SW 1271 (cell line): ENCODE data around the gene RASGRF1.

ENCODE experiments used
- DNase-seq, 2 experiments: peaks; one replicate each; lab custom pipeline; 2025; lab: John Stamatoyannopoulos, UW

The RASGRF1 gene

DNA sequence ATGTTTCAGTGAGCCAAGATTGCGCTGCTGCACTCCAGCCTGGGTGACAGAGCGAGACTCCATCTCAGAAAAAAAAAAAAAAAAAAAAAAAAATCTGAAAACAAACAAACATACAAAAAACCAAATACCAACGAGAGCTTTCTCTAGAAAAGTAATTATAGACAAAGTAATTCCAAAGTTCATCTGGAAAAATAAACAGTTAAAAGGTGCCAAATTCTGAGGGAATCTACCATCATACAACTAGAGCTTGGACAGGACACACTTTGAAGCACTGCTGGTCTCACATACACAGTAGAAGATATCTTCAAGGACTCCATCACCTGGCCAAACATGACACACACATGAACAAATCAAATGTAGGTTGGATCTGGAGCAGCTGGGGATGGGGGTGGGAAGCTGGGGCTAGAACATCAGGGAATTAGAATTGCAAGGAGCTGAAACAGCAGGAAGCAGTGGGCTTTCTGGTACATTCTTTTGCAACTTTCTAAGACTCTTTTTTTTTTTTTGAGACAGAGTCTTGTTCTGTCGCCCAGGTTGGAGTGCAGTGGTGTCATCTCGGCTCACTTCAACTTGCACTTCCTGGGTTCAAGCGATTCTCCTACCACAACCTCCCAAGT is 104.6 kb downstream of the RASGRF1 start:
- DNase-seq = no peak

DNA sequence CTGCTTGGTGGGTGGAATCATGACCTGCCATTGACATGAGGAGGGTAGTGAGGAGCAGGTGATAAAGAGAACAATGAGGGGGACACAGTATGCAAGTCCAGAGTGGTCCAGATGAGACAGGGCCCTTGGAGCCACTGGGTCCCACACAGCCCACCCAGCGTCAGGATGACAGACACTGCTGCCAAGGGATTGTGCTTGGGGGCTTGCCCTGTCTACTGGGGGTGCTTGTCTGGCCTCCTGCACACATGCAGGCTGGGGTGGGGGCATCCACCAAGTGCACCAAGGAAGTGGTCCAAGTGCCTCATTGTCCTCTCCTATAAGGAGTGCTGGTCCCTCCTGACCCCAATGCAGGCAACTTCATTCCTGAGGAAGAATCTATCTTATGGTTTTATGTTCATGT is 106.5 kb downstream of the RASGRF1 start:
- DNase-seq = no peak

DNA sequence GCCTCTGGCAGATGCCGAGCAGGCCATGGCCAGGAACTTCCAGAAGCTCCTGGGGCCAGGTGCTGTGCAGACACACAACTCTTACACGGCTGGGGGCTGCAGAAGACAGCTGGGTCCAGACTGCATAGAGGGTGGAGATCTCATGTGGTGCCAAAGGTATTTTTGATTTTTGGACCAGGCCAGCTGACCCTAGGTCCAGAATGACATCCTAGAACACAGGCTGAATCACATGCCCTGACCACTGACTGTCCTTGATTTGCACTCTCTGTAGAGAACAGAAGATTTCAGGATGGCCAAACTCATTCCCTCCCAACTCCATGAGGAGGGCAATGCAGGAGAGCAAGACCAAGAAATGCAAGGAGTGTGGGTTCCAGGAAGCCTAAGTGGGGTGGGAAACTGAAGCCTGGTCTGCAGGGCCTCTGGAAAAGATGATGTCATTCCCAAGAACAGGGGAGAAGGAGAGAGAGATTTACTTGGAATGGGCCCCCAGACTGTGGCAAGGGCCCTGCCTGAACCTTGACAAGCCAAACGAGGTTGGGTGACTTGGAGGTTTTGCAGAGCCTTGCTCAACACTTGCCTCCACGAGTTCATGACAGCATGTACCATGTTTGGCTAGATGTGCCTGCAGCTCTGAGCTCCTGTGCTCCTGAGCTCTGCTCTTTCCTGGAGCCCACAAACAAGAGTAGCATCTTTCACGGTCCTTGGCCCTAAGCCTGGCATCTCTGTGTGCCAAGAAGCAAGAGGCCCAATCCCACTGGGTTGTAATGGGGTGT is 107.2 kb downstream of the RASGRF1 start:
- no peak for DNase-seq

DNA sequence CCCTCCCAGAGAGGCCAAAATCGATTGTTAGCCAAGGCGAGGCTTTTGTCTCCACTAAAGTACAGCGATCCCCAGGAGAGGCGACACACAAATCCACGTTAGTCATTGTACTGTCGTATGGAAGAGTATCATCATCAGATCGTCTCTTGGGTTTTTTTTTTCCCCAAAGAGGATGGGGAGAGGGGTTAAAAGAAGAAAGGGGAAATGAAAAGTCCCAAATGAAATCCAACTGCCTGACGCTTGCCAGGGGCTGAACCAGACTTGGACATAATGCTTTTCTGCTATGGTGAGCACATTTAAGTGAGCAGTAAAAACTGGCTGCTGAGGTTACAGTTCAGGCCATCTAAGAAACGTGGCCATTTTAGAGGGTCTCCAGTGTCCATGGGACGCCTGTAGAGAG is 107.8 kb downstream of the RASGRF1 start:
- DNase-seq = no peak

DNA sequence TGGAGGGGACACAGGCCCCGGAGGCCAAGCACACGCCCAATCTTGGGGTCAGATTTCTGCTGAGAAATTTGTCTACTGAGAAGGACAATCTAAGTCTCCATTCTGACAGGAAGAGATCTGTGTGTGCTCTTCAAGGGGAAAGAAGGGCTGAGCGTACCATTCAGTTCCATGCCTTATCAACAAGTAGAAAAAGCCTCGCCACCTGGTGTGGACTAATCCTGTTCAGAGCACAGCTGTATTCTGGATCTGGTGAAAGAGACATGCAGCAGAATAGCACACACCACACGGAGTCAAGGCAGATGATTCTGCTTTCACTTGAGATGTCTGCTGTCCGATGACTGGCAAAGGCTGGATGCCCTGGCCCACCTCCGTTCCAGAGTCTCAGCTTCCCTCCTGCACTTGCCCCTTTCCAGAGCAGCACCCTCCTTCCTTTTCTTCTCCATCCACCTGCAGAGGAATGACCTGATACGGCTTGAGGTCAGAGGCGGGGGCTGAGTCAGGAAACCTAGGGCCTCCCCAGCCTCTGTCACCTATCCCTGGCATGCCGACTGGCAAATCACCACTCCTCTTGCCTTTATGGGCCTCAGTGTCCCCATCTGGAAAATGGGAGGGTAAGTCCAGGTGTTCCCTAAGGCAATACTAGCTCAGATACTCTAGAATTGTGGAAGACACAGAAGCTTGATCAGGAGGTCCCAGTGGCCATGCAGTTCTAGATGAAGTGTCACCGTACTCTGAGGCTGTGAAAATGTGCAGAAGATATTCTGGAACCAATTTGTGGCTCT is 108.9 kb downstream of the RASGRF1 start:
- no peak for DNase-seq

DNA sequence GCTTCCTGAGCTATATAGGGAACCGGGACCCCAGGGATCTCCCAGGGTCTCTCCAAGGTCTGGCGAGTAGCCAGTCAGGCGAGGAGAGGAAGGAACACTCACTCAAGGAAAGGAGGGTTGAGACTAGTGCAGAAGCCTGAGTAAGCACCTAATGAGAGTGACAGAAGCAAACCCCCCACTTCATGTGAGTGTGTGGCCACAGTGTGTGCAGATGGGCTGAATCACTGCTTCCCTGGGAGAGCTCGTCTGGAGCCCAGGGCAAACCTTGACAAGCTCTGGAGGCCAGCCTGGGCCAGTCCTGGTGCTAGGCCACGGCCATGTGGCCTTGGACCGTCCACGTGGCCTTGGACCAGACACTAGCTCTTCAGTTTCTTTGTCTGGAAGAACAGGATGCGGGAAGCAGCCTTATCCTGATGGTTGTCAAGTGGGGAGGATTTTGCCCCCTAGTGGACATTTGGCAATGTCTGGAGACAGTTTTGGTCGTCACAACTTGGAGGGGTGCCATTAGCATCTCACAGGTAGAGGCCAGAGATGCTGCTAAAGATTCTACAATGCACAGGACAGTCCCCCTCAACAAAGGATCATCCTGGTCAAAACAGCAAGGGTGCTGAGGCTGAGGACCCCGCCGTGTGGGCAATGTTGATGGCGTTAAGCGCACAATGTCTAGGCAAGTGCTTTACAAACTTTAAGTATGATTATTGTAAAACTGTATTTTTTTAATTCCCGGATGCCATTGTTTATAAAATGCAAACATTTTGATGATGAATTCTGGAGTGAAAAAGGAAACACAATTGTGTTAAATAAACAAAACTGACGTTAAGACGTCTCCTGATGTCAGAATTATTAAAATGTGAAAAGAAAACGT is 110.9 kb downstream of the RASGRF1 start:
- peak; percentile 67 to 69 for DNase-seq

DNA sequence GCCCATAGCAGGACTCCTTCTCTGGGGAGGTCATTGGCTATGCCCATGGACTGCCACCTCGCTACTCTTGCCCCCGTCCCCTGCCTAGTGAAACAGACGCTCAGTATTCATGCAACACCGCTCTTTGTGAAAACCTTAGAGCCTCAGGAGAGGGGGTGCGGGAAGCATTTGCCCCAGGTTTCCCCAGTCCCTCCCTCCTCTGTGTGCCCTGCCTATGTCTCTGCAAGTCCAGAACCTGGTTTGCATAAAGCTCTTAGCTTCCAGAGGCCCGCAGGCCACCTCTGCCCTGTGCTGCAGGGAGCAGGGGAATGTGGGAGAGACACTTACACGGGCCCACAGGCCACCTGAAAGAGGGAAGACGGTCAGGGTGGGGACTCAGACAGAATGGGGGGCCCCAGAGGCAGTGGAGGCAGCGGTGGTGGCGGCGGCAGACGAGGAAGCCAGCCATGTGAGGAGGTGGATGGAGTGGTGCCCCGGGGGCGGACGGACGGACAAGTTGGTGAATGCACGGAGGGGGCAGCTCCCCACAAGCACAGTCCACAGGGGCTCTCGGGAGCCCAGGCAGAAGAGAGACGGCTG is 111.9 kb downstream of the RASGRF1 start:
- DNase-seq = no peak

DNA sequence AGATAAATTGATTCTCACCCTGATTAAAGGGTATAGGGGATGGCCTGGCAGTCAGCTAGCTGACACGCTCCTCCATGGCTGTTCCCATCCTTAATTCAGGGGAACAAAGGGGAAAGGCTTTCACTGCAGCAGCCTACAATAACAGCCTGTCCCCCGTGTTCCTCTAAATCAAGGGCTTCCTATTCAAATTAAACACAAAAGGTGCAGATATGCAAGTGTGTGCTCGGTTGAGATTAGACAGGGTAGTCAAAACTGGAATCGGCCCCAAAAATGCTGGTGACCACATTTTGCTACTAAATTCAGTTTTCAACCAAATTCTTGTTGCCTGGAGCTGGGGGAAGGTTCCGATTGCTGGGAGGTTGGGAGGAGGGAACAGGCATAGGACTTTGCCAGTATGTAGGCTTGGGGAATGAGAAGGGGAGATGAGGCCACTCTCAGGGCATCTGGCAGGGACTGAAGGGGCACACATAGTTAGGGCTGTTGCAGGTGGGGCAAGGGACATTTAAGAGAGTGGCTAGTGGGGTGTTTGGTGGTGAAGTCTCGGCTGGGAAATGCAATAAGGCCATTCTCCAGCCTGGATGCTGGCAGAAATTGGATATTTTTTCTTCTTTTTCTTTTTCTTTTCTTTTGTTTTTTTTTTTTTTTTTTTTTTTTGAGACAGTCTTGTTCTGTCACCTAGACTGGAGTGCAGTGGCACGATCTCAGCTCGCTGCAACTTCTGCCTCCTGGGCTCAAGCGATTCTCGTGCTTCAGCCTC is 112.8 kb downstream of the RASGRF1 start:
- no peak for DNase-seq

DNA sequence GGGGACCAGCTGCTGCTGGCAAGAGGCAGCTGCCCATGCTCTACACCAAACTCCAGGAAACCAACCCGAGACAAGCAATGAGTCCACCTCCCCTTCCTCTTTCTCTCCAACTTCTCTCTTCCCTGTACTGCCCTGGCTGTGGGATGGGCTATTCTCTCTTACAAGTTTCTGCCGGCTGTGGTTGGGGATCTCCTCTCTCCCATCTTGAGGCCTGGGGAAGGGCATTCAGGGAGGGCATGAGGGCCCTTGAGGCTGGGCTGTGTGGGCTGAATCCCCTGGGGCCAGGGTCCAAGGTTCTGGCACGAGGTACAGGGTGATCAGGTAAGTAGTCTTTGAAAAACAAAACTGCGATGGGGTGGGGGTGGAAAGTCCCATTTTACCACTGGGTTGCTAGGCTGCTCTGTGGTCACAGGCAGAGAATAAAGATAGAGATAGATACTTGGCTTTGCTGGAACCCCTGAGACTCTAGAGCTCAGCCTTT is 113.4 kb downstream of the RASGRF1 start:
- no peak for DNase-seq

DNA sequence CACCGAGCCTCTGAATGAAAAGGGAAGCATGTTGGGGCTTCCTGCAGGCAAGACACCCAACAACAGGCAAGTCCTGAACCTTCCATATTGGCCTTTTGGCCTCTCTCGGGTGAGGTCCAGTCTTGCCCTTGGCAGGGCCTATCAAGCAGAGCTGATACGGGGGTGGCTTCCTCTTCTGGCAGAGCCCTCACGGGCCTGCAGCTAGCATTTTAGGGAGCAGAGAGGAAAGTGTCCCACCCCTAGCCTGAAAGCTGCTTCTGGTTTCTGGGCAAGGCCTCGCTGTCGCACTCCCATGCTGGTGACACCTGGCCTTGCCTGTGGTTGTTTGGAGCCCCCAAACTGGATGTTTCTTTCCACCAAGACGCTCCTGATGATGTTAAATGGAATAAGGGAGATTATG is 113.9 kb downstream of the RASGRF1 start:
- no peak for DNase-seq

DNA sequence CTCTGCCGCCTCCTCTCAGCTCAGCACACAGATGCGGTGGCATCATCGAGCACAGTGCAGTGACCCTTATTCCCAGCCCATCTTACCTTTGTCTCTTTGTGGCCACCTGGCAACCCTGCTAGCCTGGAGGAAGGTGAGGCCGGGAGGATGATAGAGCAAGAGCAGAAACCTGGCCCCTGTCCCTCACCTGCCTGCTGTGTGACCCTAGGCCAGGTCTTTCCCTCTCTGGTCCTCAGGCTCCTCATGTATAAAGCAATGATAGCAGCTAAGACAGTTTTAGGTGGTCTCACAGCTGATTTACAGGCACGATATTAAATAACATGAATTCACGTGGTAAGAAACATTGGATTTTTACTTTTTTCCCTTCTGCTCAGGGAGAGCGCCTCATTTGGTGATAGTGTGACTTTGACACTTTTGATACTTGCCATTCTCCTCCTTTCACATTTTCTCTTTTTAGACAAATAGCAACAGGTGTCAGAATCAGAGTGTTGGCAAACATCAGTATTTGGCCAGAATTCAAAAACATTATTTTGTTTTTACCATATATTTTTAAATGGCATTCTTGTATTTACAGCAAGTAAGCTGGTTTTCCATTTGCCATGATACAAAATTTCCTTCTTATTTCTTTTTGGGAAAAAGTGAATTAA is 116.2 kb downstream of the RASGRF1 start:
- no peak for DNase-seq

DNA sequence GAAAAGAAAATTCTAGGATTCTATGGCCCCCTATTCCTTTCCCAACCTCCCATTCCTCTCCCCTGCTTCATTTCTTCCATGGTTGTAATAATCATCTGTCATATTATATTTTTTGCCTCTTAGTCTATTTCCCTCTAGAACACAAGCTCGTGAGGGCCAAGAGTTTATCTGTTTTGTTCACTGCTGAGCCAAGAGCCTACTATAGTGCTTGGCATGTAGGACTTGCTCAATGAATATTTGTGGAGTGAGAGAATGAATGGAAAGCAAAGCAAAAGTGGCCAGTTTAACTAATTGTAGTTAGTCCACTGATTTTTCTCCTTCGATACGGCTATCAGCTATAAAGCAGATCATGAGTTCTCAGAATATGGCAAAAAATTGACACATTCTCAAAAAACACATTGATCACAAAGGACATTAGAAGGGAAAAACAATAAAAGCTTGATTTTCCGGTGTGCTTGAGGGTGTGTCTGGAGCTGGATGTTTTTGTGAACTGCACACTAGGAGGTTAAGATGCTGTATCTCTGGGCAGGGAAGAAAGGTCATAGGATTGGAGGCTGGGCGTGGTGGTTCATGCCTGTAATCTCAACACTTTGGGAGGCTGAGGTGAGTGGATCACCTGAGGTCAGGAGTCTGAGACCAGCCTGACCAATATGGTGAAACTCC is 120.8 kb downstream of the RASGRF1 start:
- DNase-seq = no peak

DNA sequence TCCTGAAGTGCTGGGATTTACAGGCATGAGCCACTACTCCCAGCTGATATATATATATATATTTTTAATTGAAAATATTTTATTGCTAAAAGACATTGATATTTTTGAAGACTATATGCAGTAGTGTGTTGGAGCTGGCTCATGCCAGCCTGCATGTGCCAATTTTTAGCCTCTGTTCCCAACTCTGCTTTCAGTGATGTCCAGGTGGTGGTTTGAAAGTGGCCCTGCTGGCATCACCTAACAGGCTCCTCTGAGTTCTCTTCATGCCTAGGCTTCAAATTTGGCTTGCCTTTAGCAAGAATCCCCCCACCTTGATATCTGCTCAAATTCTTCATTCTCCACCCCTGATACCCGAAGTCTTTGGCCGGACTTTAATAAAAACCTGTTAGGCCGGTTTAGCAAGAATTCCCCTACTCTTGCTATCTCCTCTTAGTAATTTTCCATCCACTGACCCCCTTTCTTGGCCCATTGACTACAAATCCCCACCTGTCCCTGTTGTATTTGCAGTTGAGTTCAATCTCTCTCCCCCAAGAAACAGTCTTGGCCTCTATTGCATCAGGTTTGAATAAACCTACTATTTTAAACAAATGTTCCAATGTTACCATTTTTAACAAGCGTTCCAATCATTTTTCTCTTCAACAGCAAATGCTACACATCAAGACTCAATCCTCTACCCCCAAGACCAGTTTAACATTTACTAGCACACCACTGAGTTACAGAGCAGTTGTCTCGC is 121.9 kb downstream of the RASGRF1 start:
- no peak for DNase-seq

DNA sequence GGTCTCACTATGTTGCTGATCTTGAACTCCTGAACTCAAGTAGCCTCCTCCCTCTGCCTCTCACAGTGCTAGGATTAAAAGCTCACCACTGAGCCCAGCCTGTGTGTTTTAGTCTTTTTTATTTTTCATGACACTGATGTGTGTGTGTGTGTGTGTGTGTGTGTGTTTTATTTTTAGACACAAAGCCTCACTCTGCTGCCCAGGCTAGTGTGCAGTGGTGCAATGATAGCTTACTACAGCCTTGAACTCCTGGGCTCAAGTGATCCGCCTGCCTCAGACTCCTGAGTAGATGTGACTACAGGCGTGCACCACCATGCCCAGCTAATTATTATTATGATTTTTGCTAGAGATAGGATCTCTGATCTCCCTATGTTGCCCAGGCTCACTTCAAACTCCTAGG is 122.5 kb downstream of the RASGRF1 start:
- no peak for DNase-seq

DNA sequence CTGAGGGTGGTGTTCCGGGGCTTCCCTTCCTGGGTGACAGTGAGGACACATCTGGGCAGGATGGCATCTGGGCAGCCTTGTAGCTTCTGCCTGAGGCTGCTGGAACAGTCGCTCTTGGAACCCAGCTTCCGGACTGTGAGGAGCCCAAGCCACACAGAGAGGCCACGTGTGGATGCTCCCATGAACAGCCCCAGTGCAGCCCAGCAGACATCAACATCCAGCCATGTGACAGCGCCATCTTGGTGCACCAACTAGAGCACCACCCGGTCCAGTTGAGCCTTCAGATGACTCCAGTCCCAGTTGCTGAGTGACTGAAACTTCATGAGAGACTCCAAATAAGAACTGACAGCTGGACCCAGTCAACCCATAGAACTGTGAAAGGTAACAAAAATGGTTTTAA is 130.3 kb downstream of the RASGRF1 start:
- no peak for DNase-seq

DNA sequence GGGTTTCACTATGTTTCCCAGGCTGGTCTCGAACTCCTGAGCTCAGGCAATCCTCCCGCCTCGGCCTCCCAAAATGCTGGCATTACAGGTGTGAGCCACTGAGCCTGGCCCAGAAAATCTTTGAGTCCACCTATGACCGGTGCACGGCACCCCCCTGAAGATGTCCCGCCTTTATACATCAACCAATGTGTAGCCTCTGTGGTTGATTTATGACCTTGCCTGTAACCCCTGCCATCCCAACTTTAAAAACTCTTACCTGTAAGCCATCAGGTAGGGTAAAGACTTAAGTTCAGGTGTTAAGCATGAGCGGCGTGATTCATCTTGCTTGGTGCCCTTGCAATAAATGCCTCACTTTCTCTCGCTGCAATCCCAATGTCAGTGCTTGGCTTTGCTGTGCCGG is 131.2 kb downstream of the RASGRF1 start:
- DNase-seq = no peak

DNA sequence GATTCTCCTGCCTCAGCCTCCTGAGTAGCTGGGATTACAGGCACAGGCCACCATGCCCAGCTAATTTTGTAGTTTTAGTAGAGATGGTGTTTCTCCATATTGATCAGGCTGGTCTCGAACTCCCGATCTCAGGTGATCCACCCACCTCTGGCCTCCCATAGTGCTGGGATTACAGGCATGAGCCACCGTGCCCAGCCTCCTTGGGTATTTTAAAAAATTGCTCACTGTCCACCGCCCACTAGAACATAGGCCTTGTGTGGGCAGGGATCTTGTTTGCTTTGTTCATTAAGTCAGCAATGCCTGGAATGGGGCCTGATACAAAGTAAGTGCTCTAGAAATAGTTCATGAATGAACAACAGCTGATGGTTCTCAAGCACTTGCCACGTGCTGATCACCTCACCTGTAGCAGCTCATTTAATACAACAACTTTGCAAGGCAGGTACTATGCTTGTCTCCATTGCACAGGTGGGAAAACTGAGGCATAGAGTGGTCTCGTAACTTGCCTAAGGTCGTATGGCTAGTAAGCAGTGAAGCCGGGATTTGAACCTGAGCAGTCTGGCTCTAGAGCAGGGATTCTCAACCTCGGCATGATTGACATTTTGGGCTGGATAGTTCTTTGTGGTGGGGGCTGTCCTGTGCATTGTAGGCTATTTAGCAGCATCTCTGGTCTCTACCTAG is 133.0 kb downstream of the RASGRF1 start:
- DNase-seq = no peak

DNA sequence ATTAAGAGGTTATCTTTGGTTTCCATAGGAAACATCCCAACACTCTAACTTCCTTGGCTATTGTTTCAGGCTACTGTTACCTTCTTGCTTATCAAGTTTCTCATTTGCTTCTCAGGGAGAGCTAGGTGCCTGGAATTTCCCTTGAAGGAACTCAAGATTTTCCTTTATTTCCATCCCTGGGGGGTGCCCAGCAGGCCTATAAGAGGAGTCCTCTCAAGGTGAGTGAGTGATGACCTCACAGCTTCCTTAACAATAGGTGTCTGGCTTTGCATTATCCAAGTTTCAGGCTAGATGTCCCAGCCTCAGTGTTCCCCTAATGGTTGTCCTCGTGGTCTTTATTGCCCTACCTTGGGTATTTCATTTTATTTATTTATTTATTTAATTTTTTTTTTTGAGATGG is 133.6 kb downstream of the RASGRF1 start:
- DNase-seq = no peak

DNA sequence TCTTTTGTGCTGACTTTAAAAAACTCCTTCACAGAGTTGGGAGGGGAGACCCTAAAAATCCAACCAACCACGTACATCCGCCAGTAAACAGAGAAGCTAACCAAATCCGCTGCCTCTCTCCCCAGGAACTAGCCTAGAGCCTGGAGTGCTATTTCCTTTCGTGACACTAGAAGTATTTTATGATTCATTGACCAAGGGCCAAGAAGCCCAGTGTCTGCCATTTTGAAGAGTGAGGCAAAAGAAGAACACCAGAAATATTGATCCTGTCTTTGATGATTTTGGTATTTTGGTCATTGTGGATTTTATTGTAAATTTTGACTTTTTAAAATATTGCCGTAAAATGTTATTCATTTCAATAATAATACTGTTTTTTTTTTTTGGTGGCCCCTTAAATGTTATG is 135.2 kb downstream of the RASGRF1 start:
- DNase-seq = no peak
